PC-3 (cell line): ENCODE data around the gene DCUN1D4. TPM values are rescaled to one million over a fixed set of nuclear protein-coding genes. Genes with fewer than 3 reads are reported as not detected.
A peak's percentile ranks its signal among the peaks of the same experiment; 100 is the strongest.

Source experiments
- ATAC-seq: fragments of 200-7000 bp; cut with Tn5 transposase; 2 replicates; pipeline ENCODE4 v1.9.1; 2020; ENCODE audit warnings: mild to moderate bottlenecking, moderate library complexity
- BruUV-seq: library from RNA; stranded (reverse); fragments of 400-500 nt; replicated peaks from 2 replicates; lab custom pipeline; 2021; lab: Mats Ljungman, UMichigan
- CTCF ChIA-PET: fragments of 300-600 bp; sonication (Branson Sonifier 250); formaldehyde crosslinking; loops from one replicate; lab custom pipeline; 2022; ENCODE audit warnings: antibody characterized with exemption; lab: Charles Lee
- POLR2A ChIA-PET: fragments of 300-600 bp; sonication (Branson Sonifier 250); formaldehyde crosslinking; loops from one replicate; lab custom pipeline; 2022; ENCODE audit warnings: antibody characterized with exemption; ENCODE audit not compliant: unreplicated experiment; lab: Charles Lee
- DNase-seq: peaks from one replicate; pipeline ENCODE4 v3.0.0-alpha.2; 2015
- H2AFZ ChIP-seq: fragments of 300-600 bp; sonication (generic); 2 replicates; pipeline ENCODE4 v1.6.0; 2016; ENCODE audit warnings: antibody characterized with exemption, low read length
- H3F3A ChIP-seq: fragments of 300-600 bp; sonication (generic); one replicate; pipeline ENCODE4 v1.6.0; 2017; ENCODE audit warnings: antibody characterized with exemption, low read length, control low read depth, mild to moderate bottlenecking; ENCODE audit not compliant: unreplicated experiment
- H3K27ac ChIP-seq: fragments of 300-600 bp; sonication (generic); 2 replicates; pipeline ENCODE4 v1.5.1; 2016; ENCODE audit warnings: mild to moderate bottlenecking, low read length
- H3K27me3 ChIP-seq: fragments of 300-600 bp; sonication (generic); 2 replicates; pipeline ENCODE4 v1.6.1; 2016; ENCODE audit warnings: low read length, mixed read lengths
- H3K36me3 ChIP-seq: fragments of 300-600 bp; sonication (generic); 2 replicates; pipeline ENCODE4 v1.6.1; 2016; ENCODE audit warnings: low read depth, mixed run types, low read length, mixed read lengths
- H3K4me1 ChIP-seq: fragments of 300-600 bp; sonication (generic); 2 replicates; pipeline ENCODE4 v1.5.1; 2016; ENCODE audit warnings: low read length; ENCODE audit not compliant: insufficient read depth
- H3K4me2 ChIP-seq: fragments of 300-600 bp; sonication (generic); 2 replicates; pipeline ENCODE4 v1.6.0; 2016; ENCODE audit warnings: low read length
- H3K4me3 ChIP-seq: fragments of 300-600 bp; sonication (generic); 2 replicates; pipeline ENCODE4 v1.5.1; 2016; ENCODE audit warnings: mild to moderate bottlenecking, low read length, mixed read lengths
- H3K79me2 ChIP-seq: fragments of 300-600 bp; sonication (generic); 2 replicates; pipeline ENCODE4 v1.6.1; 2017; ENCODE audit warnings: low read length, mixed read lengths
- H3K9ac ChIP-seq: fragments of 300-600 bp; sonication (generic); 2 replicates; pipeline ENCODE4 v1.6.0; 2016; ENCODE audit warnings: mild to moderate bottlenecking, low read length
- H3K9me2 ChIP-seq: fragments of 300-600 bp; sonication (generic); replicated peaks from 2 replicates; pipeline ENCODE4 v1.6.1; 2016; ENCODE audit warnings: mixed run types, low read length, mixed read lengths
- H3K9me3 ChIP-seq: fragments of 300-600 bp; sonication (generic); 2 replicates; pipeline ENCODE4 v1.6.1; 2016; ENCODE audit warnings: low read length, mixed read lengths
- H4K20me1 ChIP-seq: fragments of 300-600 bp; sonication (generic); 2 replicates; pipeline ENCODE4 v1.6.1; 2016; ENCODE audit warnings: low read length, mixed read lengths
- EZH2 ChIP-seq: fragments of 300-600 bp; sonication (generic); IDR thresholded peaks from one replicate; pipeline ENCODE4 v1.6.1; 2017; ENCODE audit warnings: antibody characterized with exemption, mild to moderate bottlenecking, low read length; ENCODE audit not compliant: unreplicated experiment
- EZH2phosphoT487 ChIP-seq: fragments of 300-600 bp; sonication (generic); IDR thresholded peaks from 2 replicates; pipeline ENCODE4 v1.6.1; 2018; ENCODE audit warnings: mild to moderate bottlenecking, antibody characterized with exemption, low read length, borderline replicate concordance
- intact Hi-C: fragments of 100-400 bp; cut with micrococcal nuclease; formaldehyde crosslinking; loops from 2 replicates; pipeline ENCODE4 v1.9.0; 2023
- total RNA-seq: library from RNA; depleted of rRNA; stranded (reverse); fragments of >200 nt; gene quantifications from 2 replicates; pipeline ENCODE4 v1.2.3, GENCODE V29; 2014
- TF ChIP-seq, protein P1 (sequence below): fragments of 300-600 bp; sonication (generic); conservative IDR thresholded peaks from 2 replicates; pipeline ENCODE4 v1.5.1; 2017; ENCODE audit warnings: antibody characterized with exemption, low read depth, mild to moderate bottlenecking, low read length

DCUN1D4 gene
- total RNA-seq, 1 experiment from 2014 or later, result 44.8 TPM

DNA sequence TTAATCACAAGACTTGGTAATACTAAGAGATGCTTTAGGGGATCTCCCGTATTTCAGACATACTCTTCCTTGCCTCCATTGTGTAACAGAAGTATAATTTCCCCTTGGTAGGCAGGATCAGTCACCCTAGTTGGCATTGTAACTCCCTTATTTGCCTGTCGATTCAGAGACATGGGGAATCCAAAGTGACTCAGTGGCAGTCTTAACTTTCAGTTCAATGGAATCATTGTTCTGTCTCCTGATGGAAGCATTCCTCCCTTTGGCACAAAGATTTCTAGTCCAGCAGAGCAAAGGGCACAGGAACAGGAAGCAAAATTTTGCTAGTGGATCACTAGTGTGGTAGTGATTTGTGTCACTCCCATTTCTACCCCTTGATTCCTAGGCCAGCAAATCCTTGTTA, 80.4 kb downstream of the DCUN1D4 start:
- BruUV-seq, result no TSS peak
- Histone ChIP-seq H3K36me3 (no peaks in the 10 kb centered on the region), H3K9ac (no peak overlapping the region), H3K4me3 (no peak overlapping the region), H3K9me3 (no peaks in the 10 kb centered on the region), H2AFZ (no peak overlapping the region), H3K79me2 (no peaks in the 10 kb centered on the region), H3K27ac (no peak overlapping the region), H3K4me1 (no peaks in the 10 kb centered on the region), H3K27me3 (no peaks in the 10 kb centered on the region), H3K9me2 (no peaks in the 10 kb centered on the region), H3F3A (no peaks in the 10 kb centered on the region), H3K4me2 (no peak overlapping the region), H4K20me1 (no peaks in the 10 kb centered on the region)
- DNase-seq (peak; percentile 25), ATAC-seq (peak; percentile 8)
- intact Hi-C loops, result no loop called here
- ChIA-PET CTCF (no interaction called here), POLR2A (no interaction called here)
- no peak for TF ChIP-seq EZH2
- TF ChIP-seq EZH2phosphoT487, result no peak
- TF ChIP-seq, protein P1, sequence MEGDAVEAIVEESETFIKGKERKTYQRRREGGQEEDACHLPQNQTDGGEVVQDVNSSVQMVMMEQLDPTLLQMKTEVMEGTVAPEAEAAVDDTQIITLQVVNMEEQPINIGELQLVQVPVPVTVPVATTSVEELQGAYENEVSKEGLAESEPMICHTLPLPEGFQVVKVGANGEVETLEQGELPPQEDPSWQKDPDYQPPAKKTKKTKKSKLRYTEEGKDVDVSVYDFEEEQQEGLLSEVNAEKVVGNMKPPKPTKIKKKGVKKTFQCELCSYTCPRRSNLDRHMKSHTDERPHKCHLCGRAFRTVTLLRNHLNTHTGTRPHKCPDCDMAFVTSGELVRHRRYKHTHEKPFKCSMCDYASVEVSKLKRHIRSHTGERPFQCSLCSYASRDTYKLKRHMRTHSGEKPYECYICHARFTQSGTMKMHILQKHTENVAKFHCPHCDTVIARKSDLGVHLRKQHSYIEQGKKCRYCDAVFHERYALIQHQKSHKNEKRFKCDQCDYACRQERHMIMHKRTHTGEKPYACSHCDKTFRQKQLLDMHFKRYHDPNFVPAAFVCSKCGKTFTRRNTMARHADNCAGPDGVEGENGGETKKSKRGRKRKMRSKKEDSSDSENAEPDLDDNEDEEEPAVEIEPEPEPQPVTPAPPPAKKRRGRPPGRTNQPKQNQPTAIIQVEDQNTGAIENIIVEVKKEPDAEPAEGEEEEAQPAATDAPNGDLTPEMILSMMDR, result no peak

DNA sequence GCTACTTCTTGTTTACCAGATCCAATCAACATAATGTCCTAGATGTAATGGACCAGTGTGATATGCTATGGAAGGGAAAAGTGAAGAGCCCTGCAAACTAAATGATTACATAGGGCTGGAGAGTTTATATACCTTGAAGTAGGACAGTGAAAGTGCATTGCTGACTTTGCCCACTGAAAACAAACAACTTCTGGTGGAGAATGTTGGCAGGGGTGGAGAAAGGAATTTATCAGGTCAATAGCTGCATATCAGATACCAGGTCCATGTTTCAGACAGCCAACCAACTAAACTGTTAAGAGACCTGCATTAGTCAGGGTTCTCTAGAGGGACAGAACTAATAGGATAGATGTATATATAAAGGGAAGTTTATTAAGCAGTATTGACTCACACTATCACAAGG, 82.4 kb downstream of the DCUN1D4 start:
- H3K4me1 ChIP-seq, result no peaks in the 10 kb centered on the region
- H3K9me3 ChIP-seq, result no peaks in the 10 kb centered on the region
- no peaks in the 10 kb centered on the region for H3K79me2 ChIP-seq
- H3K27me3 ChIP-seq, result no peaks in the 10 kb centered on the region
- H3K9ac ChIP-seq, result no peak overlapping the region
- H2AFZ ChIP-seq, result no peak overlapping the region
- no peak for TF ChIP-seq EZH2phosphoT487
- TF ChIP-seq, protein P1, result no peak
- TF ChIP-seq EZH2, result no peak
- intact Hi-C loops, result no loop called here
- no peaks in the 10 kb centered on the region for H3F3A ChIP-seq
- H3K36me3 ChIP-seq, result no peaks in the 10 kb centered on the region
- BruUV-seq, result no TSS peak
- H3K4me2 ChIP-seq, result no peak overlapping the region
- no peaks in the 10 kb centered on the region for H4K20me1 ChIP-seq
- ATAC-seq (no peak), DNase-seq (no peak)
- no peaks in the 10 kb centered on the region for H3K9me2 ChIP-seq
- H3K27ac ChIP-seq, result no peak overlapping the region
- H3K4me3 ChIP-seq, result no peak overlapping the region
- ChIA-PET POLR2A (no interaction called here), CTCF (no interaction called here)

DNA sequence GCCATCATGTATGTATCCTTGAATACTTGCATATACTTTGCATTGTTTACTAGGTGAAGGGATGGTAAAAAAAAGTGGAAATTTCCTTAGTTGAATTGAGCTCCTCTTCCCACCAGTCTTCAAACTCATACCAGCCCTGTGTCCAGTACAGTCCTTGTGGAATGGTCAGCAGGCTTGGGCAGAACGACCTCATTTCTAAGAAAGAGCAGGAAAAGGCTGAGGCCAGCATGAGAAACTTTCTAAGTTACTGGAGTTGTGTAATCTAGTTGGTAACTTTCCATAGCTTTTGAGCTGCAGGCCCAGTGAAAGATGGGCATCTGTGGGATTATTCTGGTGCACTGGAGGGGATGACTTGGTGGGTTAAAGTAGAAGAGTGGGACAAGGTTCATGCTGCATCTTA, 87.6 kb downstream of the DCUN1D4 start:
- intact Hi-C loops, result no loop called here
- no peaks in the 10 kb centered on the region for H3F3A ChIP-seq
- ATAC-seq, result no peak
- H3K4me3 ChIP-seq, result no peak overlapping the region
- H3K9ac ChIP-seq, result no peak overlapping the region
- TF ChIP-seq, protein P1, result no peak
- no peak for TF ChIP-seq EZH2
- TF ChIP-seq EZH2phosphoT487, result no peak
- H3K9me2 ChIP-seq, result no peaks in the 10 kb centered on the region
- H3K79me2 ChIP-seq, result no peaks in the 10 kb centered on the region
- DNase-seq, result no peak
- no peaks in the 10 kb centered on the region for H4K20me1 ChIP-seq
- no peak overlapping the region for H3K27ac ChIP-seq
- no peak overlapping the region for H2AFZ ChIP-seq
- H3K4me1 ChIP-seq, result no peaks in the 10 kb centered on the region
- no peaks in the 10 kb centered on the region for H3K9me3 ChIP-seq
- BruUV-seq, result no TSS peak
- CTCF ChIA-PET, result no interaction called here
- H3K27me3 ChIP-seq, result no peaks in the 10 kb centered on the region
- POLR2A ChIA-PET, result no interaction called here
- no peak overlapping the region for H3K4me2 ChIP-seq
- no peaks in the 10 kb centered on the region for H3K36me3 ChIP-seq
